ENCODE data around the gene EFCAB5. TPM values are rescaled to one million over a fixed set of nuclear protein-coding genes. Genes with fewer than 3 reads are reported as not detected.
"Not testable (repeated sequence)": the region's sequence is repeated elsewhere in the genome, so short reads cannot be mapped to it uniquely, and the experiment has no call there.

The EFCAB5 gene
- total RNA-seq, 2 experiments from 2014 or later: 0.27 to 0.54 TPM

DNA sequence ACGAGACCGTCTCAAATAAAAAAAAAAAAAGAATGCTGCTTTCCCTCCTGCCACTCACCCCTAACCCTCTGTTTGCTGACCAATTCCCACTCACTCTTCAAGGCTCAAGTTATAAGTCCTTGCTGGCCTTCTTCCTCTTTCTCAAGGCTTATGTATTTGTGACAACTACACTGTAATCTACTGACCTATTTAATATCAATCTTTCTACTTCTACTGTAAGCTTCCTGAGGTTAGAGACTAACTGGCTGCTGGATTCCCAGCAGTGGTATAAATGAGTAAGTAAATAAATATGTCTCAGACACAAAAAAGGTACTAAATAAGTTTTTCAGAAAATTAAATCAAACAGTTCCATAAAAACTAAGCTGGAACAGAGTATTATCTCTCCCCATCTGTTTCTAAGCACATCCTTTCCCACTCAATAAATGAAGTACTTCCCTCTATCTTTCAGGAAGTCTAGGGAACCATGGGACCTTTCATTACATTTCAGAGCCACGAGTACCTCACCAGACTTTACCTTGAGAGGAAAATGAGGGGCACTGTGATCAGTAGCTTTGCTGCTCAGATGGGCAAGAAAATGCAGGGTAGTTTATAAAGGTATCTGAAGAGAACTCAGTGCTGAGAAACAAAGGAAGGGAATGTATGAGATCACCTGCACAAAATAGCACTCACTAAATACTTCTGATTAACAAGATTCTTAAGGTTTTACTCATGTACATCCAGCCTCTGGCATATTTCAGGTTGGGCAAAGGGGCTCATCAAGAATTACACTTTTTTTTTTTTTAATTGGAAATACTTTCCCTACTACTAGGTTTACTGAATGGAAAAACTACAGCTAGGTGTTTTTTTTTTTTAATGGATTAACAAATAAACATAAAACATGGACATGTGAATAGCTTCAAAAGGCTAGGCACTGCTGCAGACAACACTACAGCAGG lies 22.2 kb upstream of the EFCAB5 start:
- peaks cover 42% of the 10 kb centered on the region for H3K4me1 Mint-ChIP-seq
- no peak overlapping the region for H3K27ac Mint-ChIP-seq
- CTCF ChIA-PET: interaction anchor here (0.8 to 2.3 kb wide), 6 partner anchors 9 to 112 kb away, joined by 3 to 28 read pairs (median 6); partner anchors contain the start of gene SSH2
- POLR2A ChIA-PET: no interaction called here
- no peak for ATAC-seq
- intact Hi-C loops (cut with DNase I, micrococcal nuclease): no loop called here
- no peaks in the 10 kb centered on the region for H3K36me3 Mint-ChIP-seq (ENCODE audit: low read depth)
- DNase-seq: no peak
- no peaks in the 10 kb centered on the region for H3K27me3 Mint-ChIP-seq
- H3K4me3 Mint-ChIP-seq: no peak overlapping the region
- H3K9me3 Mint-ChIP-seq (ENCODE audit: low read depth): no peaks in the 10 kb centered on the region

DNA sequence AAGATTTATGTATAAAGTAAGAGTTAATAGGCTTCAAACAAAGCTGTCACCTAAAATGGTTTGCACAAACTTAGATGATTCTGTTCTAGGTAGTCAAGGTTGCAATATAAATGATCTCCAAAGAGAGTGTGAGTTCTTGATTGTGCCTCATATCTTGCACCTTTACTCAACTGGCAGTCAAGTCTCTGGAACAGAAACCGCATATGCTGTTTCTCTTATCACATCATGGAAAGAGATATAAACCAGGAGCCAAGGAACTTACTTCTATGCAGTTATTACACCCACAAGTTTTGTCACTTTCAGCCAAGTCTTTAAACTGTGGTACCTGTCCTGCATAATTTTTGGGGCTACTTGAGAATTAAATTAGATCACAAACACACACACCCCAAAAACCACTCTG lies 16.6 kb upstream of the EFCAB5 start:
- CTCF ChIA-PET: interaction anchor here (0.7 to 1.5 kb wide), 3 partner anchors 12 to 117 kb away, joined by 3 to 5 read pairs (median 5); no protein-coding TSS in a partner anchor
- Mint-ChIP-seq H3K9me3 (ENCODE audit: low read depth) (no peaks in the 10 kb centered on the region), H3K27me3 (no peaks in the 10 kb centered on the region), H3K36me3 (ENCODE audit: low read depth) (peaks cover 2% of the 10 kb centered on the region), H3K4me3 (no peak overlapping the region), H3K4me1 (peaks cover 46% of the 10 kb centered on the region), H3K27ac (no peak overlapping the region)
- intact Hi-C loops (cut with DNase I, micrococcal nuclease): no loop called here
- POLR2A ChIA-PET: no interaction called here
- DNase-seq (no peak), ATAC-seq (no peak)

GRCh38 chr17:29927546-29927945 lies 13.9 kb upstream of the EFCAB5 start:
- DNase-seq (no peak), ATAC-seq (no peak)
- Mint-ChIP-seq H3K27ac (no peak overlapping the region), H3K4me3 (no peak overlapping the region), H3K4me1 (peaks cover 42% of the 10 kb centered on the region), H3K27me3 (no peaks in the 10 kb centered on the region), H3K9me3 (ENCODE audit: low read depth) (no peaks in the 10 kb centered on the region), H3K36me3 (ENCODE audit: low read depth) (peaks cover 2% of the 10 kb centered on the region)
- CTCF ChIA-PET: interaction anchor here (0.7 to 1.6 kb wide), 4 partner anchors 13 to 103 kb away, joined by 3 to 4 read pairs (median 4); no protein-coding TSS in a partner anchor
- POLR2A ChIA-PET: no interaction called here
- intact Hi-C loops (cut with DNase I, micrococcal nuclease): no loop called here

DNA sequence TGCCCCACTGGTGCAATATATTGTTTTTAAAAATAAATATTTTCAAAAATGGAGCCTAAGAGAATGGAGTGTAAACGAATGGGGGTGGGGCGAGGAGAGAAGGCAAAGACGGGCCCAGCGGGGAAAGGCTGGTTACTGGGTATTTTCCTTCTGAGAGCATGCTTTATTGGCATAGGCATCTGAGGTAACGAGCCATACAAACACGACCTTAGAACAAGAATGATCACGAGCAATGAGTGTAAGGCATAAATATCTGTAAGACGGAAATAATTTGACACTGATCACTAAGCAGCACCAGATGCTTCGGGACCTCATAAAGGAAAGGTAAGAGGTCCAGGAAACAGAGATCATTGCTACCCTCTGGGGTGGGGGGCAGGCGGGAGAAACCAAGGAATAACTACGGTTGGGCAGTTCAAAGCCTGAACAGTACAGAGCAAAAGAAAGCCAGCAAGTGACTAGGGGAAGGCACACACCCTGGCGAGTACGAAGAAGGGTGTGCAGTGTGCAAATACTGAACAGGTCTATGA lies 12.4 kb upstream of the EFCAB5 start:
- Mint-ChIP-seq H3K36me3 (ENCODE audit: low read depth) (peaks cover 2% of the 10 kb centered on the region), H3K4me1 (peaks cover 35% of the 10 kb centered on the region), H3K9me3 (ENCODE audit: low read depth) (no peaks in the 10 kb centered on the region), H3K4me3 (no peak overlapping the region), H3K27ac (no peak overlapping the region), H3K27me3 (no peaks in the 10 kb centered on the region)
- intact Hi-C loops (cut with DNase I, micrococcal nuclease): no loop called here
- CTCF ChIA-PET: interaction anchor here (1.2 to 3.3 kb wide), 6 partner anchors 9 to 311 kb away, joined by 3 to 52 read pairs (median 10); partner anchors contain the start of gene EFCAB5
- ATAC-seq: peak; percentile 14
- DNase-seq: peak; percentile 62
- POLR2A ChIA-PET: no interaction called here

DNA sequence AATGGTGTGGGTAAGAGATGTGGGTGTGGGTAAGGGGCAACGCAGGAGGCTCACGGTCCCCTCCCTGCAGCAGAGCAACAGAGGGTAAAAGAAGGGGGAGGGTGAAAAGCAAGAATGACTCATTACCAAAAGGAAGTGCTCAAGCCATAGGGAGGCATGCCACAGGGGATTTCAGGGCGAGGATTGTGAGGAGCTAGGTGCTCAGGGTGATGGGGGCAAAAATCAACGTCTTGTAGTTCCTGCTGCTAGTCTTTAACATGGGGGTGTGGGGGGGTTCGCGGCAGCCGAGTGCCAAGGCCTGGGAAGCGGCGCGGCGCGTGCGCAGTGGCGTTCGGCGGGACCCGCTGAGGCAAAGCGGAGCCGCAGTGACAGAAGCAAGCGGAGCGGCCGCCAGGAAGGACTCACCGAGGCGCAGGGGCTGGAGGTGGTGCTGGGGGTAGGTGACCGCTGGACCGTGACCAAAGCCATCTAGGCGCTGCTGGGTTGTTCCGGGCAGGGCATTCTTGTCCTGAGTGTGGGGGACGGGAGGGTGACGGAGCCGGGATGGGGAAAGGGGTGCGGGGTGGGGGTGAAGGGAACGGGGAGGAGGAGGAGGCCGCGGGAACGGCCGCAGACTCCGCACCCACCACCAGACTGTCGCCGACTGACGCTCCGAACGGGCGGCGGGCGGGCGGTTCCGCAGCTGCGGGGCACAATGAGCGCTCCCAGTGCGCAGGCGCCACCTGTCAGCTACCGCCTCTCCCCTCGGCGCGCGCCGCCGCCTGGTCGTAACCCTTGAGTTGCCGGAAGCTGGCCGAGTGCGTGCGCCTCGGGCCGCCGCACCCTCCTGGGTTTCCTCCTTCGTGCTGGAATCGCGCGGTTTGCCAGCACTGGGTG lies 11.7 kb upstream of the EFCAB5 start, which contains the start of gene SSH2:
Gene SSH2 (minus strand): TSS at position 696 of the 876 bp plus-strand sequence. CDS start 228 bp downstream, at position 468.
- intact Hi-C loops (cut with DNase I, micrococcal nuclease): loop anchor here (1.0 to 5.0 kb wide), 10 partner anchors 63 to 635 kb away; partner anchors contain the start of genes GIT1 (in 1 of the 2), NSRP1 (in 1 of the 2), NUFIP2 (in 1 of the 2) and TP53I13 (in 1 of the 2)
- ChIA-PET CTCF (interaction anchor here (0.7 to 3.3 kb wide), 24 partner anchors 8 to 639 kb away, joined by 3 to 178 read pairs (median 6); partner anchors contain the start of genes ANKRD13B and EFCAB5), POLR2A (interaction anchor here (0.6 to 1.4 kb wide), 4 partner anchors 88 to 313 kb away, joined by 3 to 5 read pairs (median 4); no protein-coding TSS in a partner anchor)
- DNase-seq: peak; percentile 94
- Mint-ChIP-seq H3K27ac (no peak within 1 kb of the TSS), H3K4me3 (no peak within 1 kb of the TSS), H3K36me3 (ENCODE audit: low read depth) (peaks cover 2% of the 10 kb centered on the region), H3K9me3 (ENCODE audit: low read depth) (no peaks in the 10 kb centered on the region), H3K27me3 (no peaks in the 10 kb centered on the region), H3K4me1 (peaks cover 30% of the 10 kb centered on the region)
- ATAC-seq: peak; percentile 77

DNA sequence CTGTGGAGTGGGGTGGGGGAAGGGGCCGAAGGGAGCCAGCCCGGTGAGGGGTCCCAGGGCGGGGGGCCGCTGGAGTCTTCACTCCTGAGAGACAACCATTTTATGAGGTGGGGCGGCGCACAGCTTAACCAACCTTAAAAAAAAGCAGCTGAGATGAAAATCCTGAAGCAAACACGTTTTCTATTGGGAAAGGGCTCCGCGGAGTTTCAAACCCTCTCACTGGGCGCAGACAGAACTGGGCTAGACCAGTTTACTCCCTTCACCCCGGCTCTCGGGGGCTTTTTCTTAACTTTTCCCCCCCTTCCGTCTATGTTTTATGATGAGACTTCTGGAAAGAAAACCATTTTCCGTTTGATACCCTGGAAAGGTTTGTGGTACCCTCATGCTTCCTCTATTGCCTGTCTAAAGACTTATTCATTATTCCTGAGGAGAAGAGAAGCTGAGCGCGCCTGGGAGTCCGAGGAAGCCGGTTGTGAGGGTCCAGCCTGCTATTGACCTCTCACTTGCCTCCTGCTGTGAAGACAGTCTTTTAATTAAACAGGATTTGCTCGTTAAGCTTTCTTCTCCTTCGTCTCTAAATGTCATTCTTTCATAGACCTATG lies 10.9 kb upstream of the EFCAB5 start:
- CTCF ChIA-PET: interaction anchor here (0.6 to 3.3 kb wide), 59 partner anchors 9 to 1159 kb away, joined by 3 to 178 read pairs (median 4); partner anchors contain the start of genes ANKRD13B, CORO6, EFCAB5 and TP53I13
- DNase-seq (no peak), ATAC-seq (peak; percentile 12)
- no peak overlapping the region for H3K27ac Mint-ChIP-seq
- peaks cover 2% of the 10 kb centered on the region for H3K36me3 Mint-ChIP-seq (ENCODE audit: low read depth)
- POLR2A ChIA-PET: interaction anchor here (0.6 to 1.4 kb wide), 3 partner anchors 89 to 314 kb away, joined by 3 to 5 read pairs (median 3); no protein-coding TSS in a partner anchor
- H3K4me1 Mint-ChIP-seq: peaks cover 23% of the 10 kb centered on the region
- intact Hi-C loops (cut with DNase I, micrococcal nuclease): loop anchor here (1.0 to 5.0 kb wide), 15 partner anchors 62 to 636 kb away; partner anchors contain the start of genes GIT1 (in 1 of the 2), NSRP1 (in 1 of the 2), NUFIP2 (in 1 of the 2) and TP53I13 (in 1 of the 2)
- no peaks in the 10 kb centered on the region for H3K27me3 Mint-ChIP-seq
- H3K4me3 Mint-ChIP-seq: no peak overlapping the region
- H3K9me3 Mint-ChIP-seq (ENCODE audit: low read depth): no peaks in the 10 kb centered on the region

DNA sequence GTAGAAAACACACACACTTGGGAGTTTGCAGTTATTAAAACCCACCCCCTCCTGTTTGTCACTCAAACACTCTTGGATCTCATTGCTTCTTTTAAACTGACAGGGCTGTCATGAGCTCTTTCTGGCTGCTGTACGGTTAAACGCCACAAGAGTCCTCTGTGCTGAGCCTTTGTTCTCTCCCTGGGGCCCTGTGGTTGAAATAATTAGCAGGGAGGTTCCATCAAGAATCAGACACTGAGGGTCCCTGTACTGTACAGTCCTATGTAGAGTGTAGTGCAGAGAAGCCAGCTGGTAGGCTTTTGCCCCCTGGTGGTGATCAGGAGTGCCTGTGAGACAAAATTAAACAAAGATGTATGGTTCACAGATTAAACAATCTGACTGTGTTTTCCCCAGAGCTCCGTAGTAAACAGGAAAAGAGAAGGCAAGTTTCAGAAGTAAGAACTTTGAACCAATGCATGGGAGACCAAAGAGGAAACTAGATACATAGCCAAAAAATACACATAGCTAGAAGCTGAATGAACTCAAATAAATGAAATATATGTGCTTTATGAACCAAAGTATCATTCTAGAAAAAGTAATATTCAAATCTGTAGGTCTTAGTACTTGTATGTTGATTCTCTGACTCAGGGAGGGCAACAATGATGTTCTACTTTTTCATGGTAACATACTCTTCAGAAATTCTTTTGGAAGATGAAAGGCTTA lies 10.1 kb upstream of the EFCAB5 start:
- Mint-ChIP-seq H3K4me3 (no peak overlapping the region), H3K27ac (no peak overlapping the region), H3K27me3 (no peaks in the 10 kb centered on the region), H3K36me3 (ENCODE audit: low read depth) (peaks cover 2% of the 10 kb centered on the region), H3K4me1 (peaks cover 20% of the 10 kb centered on the region), H3K9me3 (ENCODE audit: low read depth) (no peaks in the 10 kb centered on the region)
- POLR2A ChIA-PET: interaction anchor here (0.6 kb wide), 1 partner anchor 40 kb away, joined by 8 read pairs; no protein-coding TSS in a partner anchor
- ATAC-seq (peak; percentile 66), DNase-seq (peak; percentile 80)
- intact Hi-C loops (cut with DNase I, micrococcal nuclease): loop anchor here (1.0 to 5.0 kb wide), 10 partner anchors 63 to 637 kb away; partner anchors contain the start of gene NUFIP2 (in 1 of the 2)
- CTCF ChIA-PET: interaction anchor here (0.5 to 3.3 kb wide), 65 partner anchors 9 to 1847 kb away, joined by 3 to 178 read pairs (median 4); partner anchors contain the start of genes CORO6, EFCAB5 and TP53I13

GRCh38 chr17:29933379-29933778 lies 8.1 kb upstream of the EFCAB5 start:
- ChIA-PET POLR2A (no interaction called here), CTCF (interaction anchor here (0.8 to 1.8 kb wide), 4 partner anchors 12 to 142 kb away, joined by 3 to 8 read pairs (median 4); no protein-coding TSS in a partner anchor)
- Mint-ChIP-seq H3K9me3 (ENCODE audit: low read depth) (no peaks in the 10 kb centered on the region), H3K4me3 (no peak overlapping the region), H3K27me3 (no peaks in the 10 kb centered on the region), H3K36me3 (ENCODE audit: low read depth) (no peaks in the 10 kb centered on the region), H3K27ac (no peak overlapping the region), H3K4me1 (peaks cover 2% of the 10 kb centered on the region)
- intact Hi-C loops (cut with DNase I, micrococcal nuclease): loop anchor here in 1 of 2 experiments (5.0 kb wide), 2 partner anchors 89 to 106 kb away; no protein-coding TSS in a partner anchor
- no peak for DNase-seq
- ATAC-seq: no peak

DNA sequence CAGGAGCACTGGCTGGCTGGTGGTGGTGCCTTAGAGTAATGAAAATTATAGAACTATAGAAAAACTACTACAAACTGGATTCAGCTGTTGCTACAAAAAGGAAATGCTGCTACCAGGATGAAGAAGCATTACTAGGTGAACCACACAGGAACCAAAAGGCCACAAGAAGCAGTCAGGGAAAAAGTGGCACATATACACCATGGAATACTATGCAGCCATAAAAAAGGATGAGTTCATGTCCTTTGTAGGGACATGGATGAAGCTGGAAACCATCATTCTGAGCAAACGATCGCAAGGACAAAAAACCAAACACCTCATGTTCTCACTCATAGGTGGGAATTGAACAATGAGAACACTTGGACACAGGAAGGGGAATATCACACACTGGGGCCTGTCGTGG lies 5.5 kb upstream of the EFCAB5 start:
- H3K36me3 Mint-ChIP-seq (ENCODE audit: low read depth); H3K4me1 Mint-ChIP-seq; ATAC-seq; H3K27me3 Mint-ChIP-seq; H3K27ac Mint-ChIP-seq; H3K4me3 Mint-ChIP-seq; DNase-seq; intact Hi-C loops (cut with DNase I, micrococcal nuclease); H3K9me3 Mint-ChIP-seq (ENCODE audit: low read depth); POLR2A ChIA-PET: not testable (repeated sequence)
- CTCF ChIA-PET: interaction anchor here (2.6 kb wide), 1 partner anchor 128 kb away, joined by 9 read pairs; no protein-coding TSS in a partner anchor
